HG03280 (cell line): ENCODE data around the gene RESP18.
"Not testable (repeated sequence)": the region's sequence is repeated elsewhere in the genome, so short reads cannot be mapped to it uniquely, and the experiment has no call there.

ENCODE experiments used
- ATAC-seq: cut with Tn5 transposase; IDR thresholded peaks from one replicate; pipeline ENCODE4 v1.9.1; 2021; ENCODE audit warnings: mild to moderate bottlenecking, moderate library complexity; ENCODE audit not compliant: unreplicated experiment

The RESP18 gene

GRCh38 chr2:219325657-219326315 is 6.8 kb downstream of the RESP18 start:
- no peak for ATAC-seq

- ATAC-seq, result no peak
Measured at GRCh38 chr2:219325136-219325535, 7.4 kb downstream of the RESP18 start.

GRCh38 chr2:219323434-219323833 is 9.1 kb downstream of the RESP18 start:
- no peak for ATAC-seq

GRCh38 chr2:219314804-219315468 is 17.6 kb downstream of the RESP18 start:
- ATAC-seq, result no peak

GRCh38 chr2:219312683-219313263 is 19.8 kb downstream of the RESP18 start:
- not testable (repeated sequence) for ATAC-seq

GRCh38 chr2:219309278-219309677 is 23.3 kb downstream of the RESP18 start, which contains the start of gene PTPRN:
Gene PTPRN (minus strand): TSS chr2:219309401. CDS start chr2:219309332, 69 bp downstream.
- no peak for ATAC-seq

- ATAC-seq, result no peak
Measured at GRCh38 chr2:219308142-219309101, 24.1 kb downstream of the RESP18 start.

- no peak for ATAC-seq
Measured at GRCh38 chr2:219306047-219306446, 26.5 kb downstream of the RESP18 start.

- no peak for ATAC-seq
Measured at GRCh38 chr2:219304223-219304622, 28.3 kb downstream of the RESP18 start.

- ATAC-seq, result no peak
Measured at GRCh38 chr2:219302412-219302968, 30.1 kb downstream of the RESP18 start.

GRCh38 chr2:219300022-219300421 is 32.5 kb downstream of the RESP18 start:
- no peak for ATAC-seq

- ATAC-seq, result no peak
Measured at GRCh38 chr2:219299372-219299760, 33.2 kb downstream of the RESP18 start.

- peak; percentile 52 for ATAC-seq
Measured at GRCh38 chr2:219298759-219299371, 33.7 kb downstream of the RESP18 start.

- ATAC-seq, result no peak
Measured at GRCh38 chr2:219297766-219298456, 34.6 kb downstream of the RESP18 start.

GRCh38 chr2:219296631-219297391 is 35.7 kb downstream of the RESP18 start:
- ATAC-seq, result no peak

- ATAC-seq, result no peak
Measured at GRCh38 chr2:219296142-219296541, 36.4 kb downstream of the RESP18 start.

GRCh38 chr2:219294356-219295351 is 37.9 kb downstream of the RESP18 start:
- ATAC-seq, result peak; percentile 90
